Activated CD4-positive, CD25-positive, alpha-beta regulatory T cell treated with anti-CD3 and anti-CD28 coated beads, Interleukin-2, amount 50 U/mL, for 72 hours (primary cell): ENCODE results near the gene NUP205.

Experiments
- DNase-seq: peaks from one replicate; pipeline ENCODE4 v3.0.0; 2021

NUP205 gene

GRCh38 chr7:135552148-135552547, 5.6 kb upstream of the NUP205 start:
- no peak for DNase-seq

- no peak for DNase-seq
Observed at GRCh38 chr7:135553346-135553745, 4.4 kb upstream of the NUP205 start.

GRCh38 chr7:135558337-135558767, 635 bp downstream of the NUP205 start:
- peak; percentile 55 for DNase-seq

GRCh38 chr7:135558881-135559280, 1.2 kb downstream of the NUP205 start:
- DNase-seq: no peak

- DNase-seq: no peak
Observed at GRCh38 chr7:135560631-135561030, 2.9 kb downstream of the NUP205 start.

GRCh38 chr7:135562720-135563119, 5.0 kb downstream of the NUP205 start:
- no peak for DNase-seq

- no peak for DNase-seq
Observed at GRCh38 chr7:135571834-135572233, 14.1 kb downstream of the NUP205 start.

GRCh38 chr7:135573541-135573940, 15.8 kb downstream of the NUP205 start:
- DNase-seq: no peak

- no peak for DNase-seq
Observed at GRCh38 chr7:135575296-135575695, 17.6 kb downstream of the NUP205 start.

- no peak for DNase-seq
Observed at GRCh38 chr7:135578569-135578968, 20.9 kb downstream of the NUP205 start.

GRCh38 chr7:135584362-135585353, 26.9 kb downstream of the NUP205 start:
- DNase-seq: no peak

- DNase-seq: no peak
Observed at GRCh38 chr7:135597181-135597925, 39.6 kb downstream of the NUP205 start.

GRCh38 chr7:135597926-135598305, 40.2 kb downstream of the NUP205 start:
- DNase-seq: no peak

- DNase-seq: no peak
Observed at GRCh38 chr7:135599471-135599870, 41.8 kb downstream of the NUP205 start.

GRCh38 chr7:135600226-135600625, 42.5 kb downstream of the NUP205 start:
- DNase-seq: no peak

- DNase-seq: no peak
Observed at GRCh38 chr7:135601182-135601581, 43.5 kb downstream of the NUP205 start.

GRCh38 chr7:135602304-135602703, 44.6 kb downstream of the NUP205 start:
- no peak for DNase-seq

- no peak for DNase-seq
Observed at GRCh38 chr7:135616136-135616535, 58.4 kb downstream of the NUP205 start.

GRCh38 chr7:135617781-135618180, 60.1 kb downstream of the NUP205 start:
- no peak for DNase-seq

- no peak for DNase-seq
Observed at GRCh38 chr7:135618510-135618909, 60.8 kb downstream of the NUP205 start.

GRCh38 chr7:135620447-135620846, 62.7 kb downstream of the NUP205 start:
- DNase-seq: no peak

- no peak for DNase-seq
Observed at GRCh38 chr7:135620980-135621850, 63.5 kb downstream of the NUP205 start.
